OCI-LY1 (cell line): ENCODE measurements around the gene FLAD1.

Experiments used
- H2AFZ ChIP-seq: fragments of 200-600 bp; sonication (generic), shearing (Covaris generic); 2 replicates; pipeline ENCODE4 v1.6.0; 2014; ENCODE audit warnings: antibody characterized with exemption, mild to moderate bottlenecking, low read length
- H3F3A ChIP-seq: fragments of 200-600 bp; sonication (generic), shearing (Covaris generic); 2 replicates; pipeline ENCODE4 v1.6.0; 2014; ENCODE audit warnings: mild to moderate bottlenecking, antibody characterized with exemption, low read length, moderate library complexity; ENCODE audit not compliant: insufficient read depth
- H3K27ac ChIP-seq: fragments of 200-600 bp; sonication (generic); 2 replicates; pipeline ENCODE4 v1.5.1; 2014; ENCODE audit warnings: low read length, mixed run types, mild to moderate bottlenecking, low read depth; ENCODE audit not compliant: poor library complexity, severe bottlenecking
- H3K27me3 ChIP-seq: fragments of 200-600 bp; sonication (generic); 2 replicates; pipeline ENCODE4 v1.6.0; 2014; ENCODE audit warnings: antibody characterized with exemption, mild to moderate bottlenecking, low read length, moderate library complexity; ENCODE audit not compliant: insufficient read depth
- H3K36me3 ChIP-seq: fragments of 200-600 bp; sonication (generic); 2 replicates; pipeline ENCODE4 v1.6.1; 2014; ENCODE audit warnings: mild to moderate bottlenecking, antibody characterized with exemption, low read length, moderate library complexity, mixed read lengths; ENCODE audit not compliant: insufficient read depth
- H3K4me1 ChIP-seq: fragments of 200-600 bp; sonication (generic); 2 replicates; pipeline ENCODE4 v1.5.1; 2014; ENCODE audit warnings: mild to moderate bottlenecking, low read length, moderate library complexity; ENCODE audit not compliant: insufficient read depth, severe bottlenecking
- H3K4me2 ChIP-seq: fragments of 200-600 bp; sonication (generic), shearing (Covaris generic); 2 replicates; pipeline ENCODE4 v1.6.1; 2014; ENCODE audit warnings: low read length
- H3K4me3 ChIP-seq: fragments of 200-600 bp; sonication (generic); 2 replicates; pipeline ENCODE4 v1.5.1; 2014; ENCODE audit warnings: low read length, low read depth, mild to moderate bottlenecking, mixed read lengths; ENCODE audit not compliant: poor library complexity, severe bottlenecking
- H3K79me2 ChIP-seq: fragments of 200-600 bp; shearing (Covaris generic); 2 replicates; pipeline ENCODE4 v1.6.1; 2016; ENCODE audit warnings: mixed run types, low read length, mixed read lengths; ENCODE audit not compliant: insufficient read depth
- H3K9ac ChIP-seq: fragments of 200-600 bp; sonication (generic), shearing (Covaris generic); 2 replicates; pipeline ENCODE4 v1.6.1; 2014; ENCODE audit warnings: mild to moderate bottlenecking, low read length, mixed read lengths
- H3K9me2 ChIP-seq: fragments of 200-600 bp; sonication (generic), shearing (Covaris generic); 2 replicates; pipeline ENCODE4 v1.6.1; 2014; ENCODE audit warnings: low read depth, mild to moderate bottlenecking, low read length, mixed read lengths
- H3K9me3 ChIP-seq: fragments of 200-600 bp; shearing (Covaris generic); 2 replicates; pipeline ENCODE4 v1.6.1; 2014; ENCODE audit warnings: low read length, mixed read lengths
- H4K20me1 ChIP-seq: fragments of 200-600 bp; sonication (generic), shearing (Covaris generic); 2 replicates; pipeline ENCODE4 v1.6.0; 2016; ENCODE audit warnings: mild to moderate bottlenecking, low read length; ENCODE audit not compliant: insufficient read depth
- EZH2 ChIP-seq: fragments of 200-600 bp; sonication (generic), shearing (Covaris generic); IDR thresholded peaks from 2 replicates; pipeline ENCODE4 v1.8.0; 2017; ENCODE audit warnings: borderline replicate concordance, mixed run types, mild to moderate bottlenecking, antibody characterized with exemption, low read length, moderate library complexity, mixed read lengths
- TF ChIP-seq, protein P1 (sequence below): fragments of 200-600 bp; sonication (generic), shearing (Covaris generic); IDR thresholded peaks from 2 replicates; pipeline ENCODE4 v1.5.1; 2017; ENCODE audit warnings: mild to moderate bottlenecking, antibody characterized with exemption, low read length, moderate library complexity, mixed read lengths

The FLAD1 gene

GRCh38 chr1:154982897-154983648, at the start of gene FLAD1:
Gene FLAD1 (plus strand): TSS chr1:154983344. CDS start chr1:154983695, 351 bp downstream.
- 0 out of 2 replicates have a peak, but pooled peaks cover 2% of the 10 kb centered on the region for H3F3A ChIP-seq
- peaks cover 23% of the 10 kb centered on the region for H3K4me1 ChIP-seq
- H3K9me2 ChIP-seq, result no peaks in the 10 kb centered on the region
- peak within 1 kb of the TSS; percentile 100 for H3K4me2 ChIP-seq
- TF ChIP-seq, protein P1, sequence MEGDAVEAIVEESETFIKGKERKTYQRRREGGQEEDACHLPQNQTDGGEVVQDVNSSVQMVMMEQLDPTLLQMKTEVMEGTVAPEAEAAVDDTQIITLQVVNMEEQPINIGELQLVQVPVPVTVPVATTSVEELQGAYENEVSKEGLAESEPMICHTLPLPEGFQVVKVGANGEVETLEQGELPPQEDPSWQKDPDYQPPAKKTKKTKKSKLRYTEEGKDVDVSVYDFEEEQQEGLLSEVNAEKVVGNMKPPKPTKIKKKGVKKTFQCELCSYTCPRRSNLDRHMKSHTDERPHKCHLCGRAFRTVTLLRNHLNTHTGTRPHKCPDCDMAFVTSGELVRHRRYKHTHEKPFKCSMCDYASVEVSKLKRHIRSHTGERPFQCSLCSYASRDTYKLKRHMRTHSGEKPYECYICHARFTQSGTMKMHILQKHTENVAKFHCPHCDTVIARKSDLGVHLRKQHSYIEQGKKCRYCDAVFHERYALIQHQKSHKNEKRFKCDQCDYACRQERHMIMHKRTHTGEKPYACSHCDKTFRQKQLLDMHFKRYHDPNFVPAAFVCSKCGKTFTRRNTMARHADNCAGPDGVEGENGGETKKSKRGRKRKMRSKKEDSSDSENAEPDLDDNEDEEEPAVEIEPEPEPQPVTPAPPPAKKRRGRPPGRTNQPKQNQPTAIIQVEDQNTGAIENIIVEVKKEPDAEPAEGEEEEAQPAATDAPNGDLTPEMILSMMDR, result no peak
- no peak for TF ChIP-seq EZH2
- peaks cover 15% of the 10 kb centered on the region for H3K79me2 ChIP-seq
- peak within 1 kb of the TSS; percentile 70 for H3K27ac ChIP-seq
- H3K9me3 ChIP-seq, result no peaks in the 10 kb centered on the region
- H2AFZ ChIP-seq, result no peak within 1 kb of the TSS
- H3K27me3 ChIP-seq, result no peaks in the 10 kb centered on the region
- peaks cover 51% of the 10 kb centered on the region for H3K36me3 ChIP-seq
- H4K20me1 ChIP-seq, result no peaks in the 10 kb centered on the region
- H3K4me3 ChIP-seq, result peak within 1 kb of the TSS; percentile 80
- peak within 1 kb of the TSS; percentile 82 for H3K9ac ChIP-seq

DNA sequence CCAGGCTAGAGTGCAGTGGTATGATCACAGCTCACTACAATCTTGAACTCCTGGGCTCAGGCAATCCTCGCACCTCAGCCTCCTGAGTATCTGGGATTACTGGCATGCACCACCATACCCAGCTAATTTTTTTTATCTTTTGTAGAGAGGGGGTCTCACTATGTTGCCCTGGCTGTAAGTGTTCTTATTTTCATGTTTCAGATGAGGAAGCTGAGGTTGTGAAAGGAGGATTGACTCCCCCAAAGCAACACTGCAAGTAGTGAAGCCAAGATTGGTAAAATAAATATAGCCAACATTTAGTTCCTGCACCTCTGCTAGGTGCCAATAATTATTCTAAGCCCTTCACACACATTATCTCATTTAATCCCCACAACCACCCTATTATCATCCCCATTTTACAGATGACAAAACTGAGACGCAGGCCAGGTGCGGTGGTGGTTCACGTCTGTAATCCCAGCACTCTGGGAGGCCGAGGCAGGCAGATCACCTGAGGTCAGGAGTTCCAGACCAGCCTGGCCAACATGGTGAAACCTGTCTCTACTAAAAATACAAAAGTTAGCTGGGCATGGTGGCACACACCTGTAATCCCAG, 48.7 kb upstream of the FLAD1 start:
- Histone ChIP-seq H3K4me2 (no peak overlapping the region), H3K27ac (no peak overlapping the region)

DNA sequence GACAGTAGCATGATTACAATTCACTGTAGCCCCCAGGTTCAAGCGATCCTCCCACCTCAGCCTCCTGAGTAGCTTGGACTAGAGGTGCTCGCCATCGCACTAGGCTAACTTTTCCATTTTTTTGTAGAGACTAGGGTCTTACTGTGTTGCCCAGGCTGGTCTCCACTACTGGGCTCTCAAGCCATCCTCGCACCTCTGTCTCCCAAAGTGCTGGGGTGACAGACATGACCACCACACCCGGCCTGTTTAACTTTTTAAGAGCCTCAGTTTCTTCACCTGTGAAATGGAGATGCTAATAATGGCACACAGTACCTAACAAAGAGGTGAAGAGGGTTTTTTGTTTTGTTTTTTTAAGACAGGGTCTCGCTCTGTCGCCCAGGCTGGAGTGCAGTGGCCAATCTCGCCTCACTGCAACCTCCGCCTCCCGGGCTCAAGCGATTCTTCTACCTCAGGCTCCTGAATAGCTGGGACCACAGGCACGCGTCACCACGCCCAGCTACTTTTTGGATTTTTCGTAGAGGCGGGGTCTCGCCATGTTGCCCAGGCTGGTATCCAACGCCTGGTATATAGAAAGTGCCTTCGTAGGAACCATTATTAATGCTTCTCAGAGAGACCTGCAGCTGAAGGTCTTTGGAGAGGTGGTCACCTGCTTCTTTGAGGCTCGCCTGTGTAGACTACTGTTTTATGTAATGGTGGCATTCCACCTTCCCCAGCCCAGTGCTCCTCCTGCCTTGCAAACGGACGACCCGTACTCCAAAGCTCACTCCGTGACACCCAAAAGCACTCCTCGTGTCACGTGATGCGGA, 47.2 kb upstream of the FLAD1 start:
- H3K4me1 ChIP-seq, result peaks cover 44% of the 10 kb centered on the region

More for the DNA sequence above, 48.7 kb upstream of the FLAD1 start:
- peaks cover 31% of the 10 kb centered on the region for H3K4me1 ChIP-seq
- H3K36me3 ChIP-seq, result peaks cover 14% of the 10 kb centered on the region; the same call in 1 of the 2 replicates
- TF ChIP-seq EZH2, result no peak
- TF ChIP-seq, protein P1, result no peak
- H3K9me3 ChIP-seq, result no peaks in the 10 kb centered on the region
- H3F3A ChIP-seq, result no peaks in the 10 kb centered on the region; the same call in 1 of the 2 replicates
- H3K4me3 ChIP-seq, result no peak overlapping the region
- no peaks in the 10 kb centered on the region for H3K27me3 ChIP-seq
- H4K20me1 ChIP-seq, result no peaks in the 10 kb centered on the region
- no peaks in the 10 kb centered on the region for H3K9me2 ChIP-seq
- no peak overlapping the region for H3K9ac ChIP-seq
- H2AFZ ChIP-seq, result no peak overlapping the region
- H3K79me2 ChIP-seq, result no peaks in the 10 kb centered on the region; the same call in 1 of the 2 replicates

More for the DNA sequence above, 47.2 kb upstream of the FLAD1 start:
- no peaks in the 10 kb centered on the region for H3K27me3 ChIP-seq
- H2AFZ ChIP-seq, result no peak overlapping the region
- peak overlapping the region; percentile 72 for H3K4me3 ChIP-seq
- no peaks in the 10 kb centered on the region for H4K20me1 ChIP-seq
- H3K36me3 ChIP-seq, result peaks cover 9% of the 10 kb centered on the region; the same call in 1 of the 2 replicates
- no peaks in the 10 kb centered on the region; the same call in 1 of the 2 replicates for H3F3A ChIP-seq
- TF ChIP-seq, protein P1, result no peak
- TF ChIP-seq EZH2, result no peak
- no peaks in the 10 kb centered on the region; the same call in 1 of the 2 replicates for H3K79me2 ChIP-seq
- H3K27ac ChIP-seq, result peak overlapping the region; percentile 93
- H3K9me3 ChIP-seq, result no peaks in the 10 kb centered on the region
- peak overlapping the region; percentile 89 for H3K4me2 ChIP-seq
- no peaks in the 10 kb centered on the region for H3K9me2 ChIP-seq
- peak overlapping the region; percentile 79 for H3K9ac ChIP-seq
